ENCODE results near the gene MORC4.

GRCh38 chrX:106902684-106903083 lies 97.3 kb downstream of the MORC4 start:
- TF ChIP-seq POLR2A (IDR thresholded peaks at IDR 0.05) (no peak), CTCF (IDR thresholded peaks at IDR 0.05) (no peak)
